ENCODE measurements around the gene SNRK.
A peak's percentile ranks its signal among the peaks of the same experiment; 100 is the strongest.

The SNRK gene

DNA sequence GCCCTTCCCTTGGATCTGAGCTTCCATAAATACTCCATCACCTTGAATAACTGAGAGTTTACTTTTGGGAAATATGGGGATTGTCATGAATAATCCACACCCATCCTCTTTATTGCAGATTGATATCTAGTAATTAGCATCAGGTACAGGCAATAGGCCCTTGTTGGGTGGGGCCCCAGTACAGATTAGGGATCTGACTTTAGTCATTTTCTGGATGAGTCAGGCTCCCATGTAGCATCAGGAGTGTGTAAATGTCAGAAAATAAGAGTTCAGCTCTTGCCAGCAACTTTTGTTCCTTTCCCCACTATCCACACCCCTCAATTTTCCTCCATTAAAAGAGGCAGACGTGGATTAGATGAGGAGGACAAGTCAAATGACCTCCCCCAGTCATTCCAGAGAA is 17.7 kb upstream of the SNRK start:
- no peak for DNase-seq (ENCODE audit: low read depth)

DNA sequence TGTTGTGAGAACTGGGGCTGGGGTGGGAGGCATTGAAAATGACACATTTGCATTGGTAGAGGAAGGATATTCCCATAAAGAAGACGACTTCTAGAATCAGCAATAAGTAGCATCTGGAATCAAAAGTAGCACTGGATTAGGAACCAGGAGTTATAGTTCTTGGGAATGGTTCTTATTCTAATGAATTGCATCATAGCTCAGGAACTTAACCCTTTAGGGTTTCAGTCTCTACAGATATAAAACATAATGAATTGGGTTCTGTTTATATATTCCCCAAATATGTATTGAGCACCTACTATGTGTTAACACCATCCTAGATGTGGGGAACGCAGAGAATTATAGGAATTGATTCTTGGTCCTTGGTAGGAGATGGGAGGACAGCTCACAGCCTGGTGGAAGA is 16.3 kb upstream of the SNRK start:
- no peak for DNase-seq (ENCODE audit: low read depth)

DNA sequence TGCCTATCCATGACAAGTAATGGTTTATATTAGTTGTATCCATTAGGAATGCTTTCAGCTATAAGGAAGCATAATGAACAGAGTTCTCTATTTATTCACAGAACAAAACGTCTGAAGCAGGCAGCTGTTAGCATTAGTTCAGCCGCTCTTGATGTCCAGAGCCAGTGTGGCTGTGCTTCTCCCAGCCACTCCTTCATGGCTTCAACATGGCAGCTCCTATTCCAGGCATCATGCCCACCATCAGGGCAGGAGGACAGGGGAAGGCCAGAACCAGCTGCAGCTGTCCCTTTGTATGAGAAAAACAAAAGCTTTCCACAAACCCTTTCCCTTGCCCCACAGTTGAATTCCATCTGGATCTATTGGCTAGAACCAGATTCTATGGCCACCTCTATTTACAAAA is 12.9 kb upstream of the SNRK start:
- DNase-seq (ENCODE audit: low read depth), result no peak

DNA sequence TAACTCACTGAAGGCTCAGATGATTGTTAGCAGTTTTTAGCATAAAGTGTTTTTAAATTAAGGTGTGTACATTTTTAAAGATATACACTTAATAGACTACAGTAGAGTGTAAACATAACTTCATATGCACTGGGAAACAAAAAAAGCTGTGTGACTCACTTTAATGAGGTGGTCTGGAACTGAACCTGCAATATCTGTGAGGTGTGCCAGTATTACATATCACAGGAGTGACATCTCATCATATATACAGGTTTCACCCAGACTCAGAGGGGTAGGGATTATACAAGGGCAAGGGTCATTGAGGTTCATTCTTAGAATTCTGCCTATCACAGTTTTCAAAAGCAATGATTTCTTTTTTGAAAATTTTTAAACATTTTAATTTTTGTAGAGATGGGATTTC is 7.3 kb upstream of the SNRK start:
- no peak for DNase-seq (ENCODE audit: low read depth)

DNA sequence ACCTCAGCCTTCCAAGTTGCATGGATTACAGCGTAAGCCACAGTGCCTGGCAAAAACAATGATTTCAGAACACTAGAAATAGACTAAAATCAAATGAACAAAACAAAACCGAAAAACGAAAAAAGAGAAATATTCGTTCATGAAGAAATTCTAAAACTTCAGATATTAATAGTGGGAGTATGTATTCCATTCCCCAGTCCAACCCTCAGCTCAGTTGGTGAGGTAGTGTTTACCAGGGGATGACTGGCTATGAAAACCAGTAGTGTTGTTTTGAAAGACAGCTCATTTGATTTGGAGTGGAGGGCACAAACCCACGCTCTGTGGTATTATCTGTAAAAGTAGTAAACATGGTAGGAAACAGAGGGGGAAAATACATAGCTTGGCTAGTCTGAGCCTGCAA is 6.8 kb upstream of the SNRK start:
- no peak for DNase-seq (ENCODE audit: low read depth)

DNA sequence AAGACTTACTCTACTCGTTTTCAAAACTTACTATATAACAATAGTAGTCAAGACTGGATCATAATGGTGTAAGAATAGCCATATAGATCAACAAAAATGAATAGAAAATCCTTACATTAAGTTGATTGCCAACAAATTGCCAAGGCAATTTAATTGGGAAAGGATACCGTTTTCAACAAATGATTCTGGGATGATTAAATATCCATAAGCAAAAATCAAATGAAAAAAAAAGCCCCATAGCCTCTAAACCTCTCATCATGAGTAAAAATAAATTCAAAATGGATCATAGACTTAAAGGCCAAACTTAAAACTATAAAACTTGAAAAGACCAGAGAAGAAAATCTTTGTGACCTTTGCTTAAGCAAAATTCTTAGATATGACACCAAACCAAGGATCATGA is 5.3 kb upstream of the SNRK start:
- DNase-seq (ENCODE audit: low read depth), result no peak

DNA sequence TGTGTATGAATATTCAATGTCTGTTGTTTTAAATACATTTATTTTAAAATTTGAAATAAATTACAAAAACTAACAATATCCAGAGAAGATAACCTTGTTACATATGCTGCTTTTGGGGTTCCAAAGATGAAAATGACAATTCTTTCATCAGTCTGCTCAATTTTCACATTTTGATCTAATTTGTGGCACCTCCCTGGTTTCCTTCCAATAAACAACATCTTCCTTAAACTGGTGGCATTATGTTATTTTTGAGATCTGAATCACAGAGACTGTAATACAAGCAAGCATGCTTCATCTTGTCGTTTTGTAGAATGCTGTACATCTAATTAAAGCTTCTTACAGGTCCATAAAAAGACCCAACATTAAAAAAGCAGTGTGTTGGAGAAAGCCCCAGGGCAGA is 2.2 kb upstream of the SNRK start:
- DNase-seq (ENCODE audit: low read depth), result no peak

DNA sequence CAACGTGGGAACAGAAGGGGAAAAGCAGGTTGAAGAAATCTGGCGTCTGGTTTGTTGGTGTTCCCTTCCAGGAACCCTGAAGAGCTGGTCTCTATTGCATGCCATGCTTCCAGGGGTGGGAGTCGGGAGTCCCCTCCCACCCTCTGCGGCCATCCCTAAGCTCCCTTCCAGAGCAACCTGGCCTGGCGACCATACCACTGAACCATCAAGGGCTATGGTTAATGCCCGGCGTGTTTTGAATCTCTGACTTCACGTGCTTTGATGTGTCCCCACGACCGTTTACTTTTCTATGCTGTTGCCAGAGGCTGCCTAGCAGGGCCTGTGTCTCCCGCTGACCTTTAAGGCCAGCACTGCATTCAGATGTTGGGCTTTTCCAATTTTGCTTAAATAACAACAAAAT is 696 bp upstream of the SNRK start:
- no peak for DNase-seq (ENCODE audit: low read depth)

DNA sequence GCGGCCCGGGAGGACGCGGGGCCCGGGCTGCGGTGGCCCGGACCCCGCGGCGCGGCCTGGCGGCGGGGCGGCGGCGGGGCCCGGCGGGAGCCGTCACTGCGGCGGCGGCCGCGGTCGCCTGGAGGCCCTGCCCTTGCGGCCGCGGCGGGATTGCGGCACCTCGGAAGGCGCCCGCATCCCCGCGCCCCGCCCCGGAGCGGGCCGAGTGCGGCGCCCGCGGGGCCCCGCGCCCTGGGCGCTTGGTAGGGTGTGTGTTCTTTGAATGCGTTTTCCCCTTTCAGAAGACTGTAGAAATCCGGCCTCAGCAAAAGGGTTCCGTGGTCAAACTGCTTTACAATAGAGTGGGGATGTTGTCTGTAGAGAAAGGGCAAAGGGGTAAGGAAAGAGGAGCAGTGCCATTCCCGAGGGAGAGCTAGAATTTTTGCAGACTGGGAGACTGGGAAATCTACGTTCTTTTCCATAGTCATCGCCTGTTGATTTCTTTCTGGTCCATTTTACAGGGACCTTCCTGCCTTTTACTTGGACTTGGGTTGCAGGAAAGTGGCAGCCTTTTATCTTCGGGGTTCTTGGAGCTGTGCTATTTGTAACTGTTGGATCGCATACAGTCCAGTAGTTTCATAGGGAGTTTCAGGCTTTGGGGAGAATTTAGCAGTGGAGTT is 630 bp downstream of the SNRK start:
- no peak for DNase-seq (ENCODE audit: low read depth)

DNA sequence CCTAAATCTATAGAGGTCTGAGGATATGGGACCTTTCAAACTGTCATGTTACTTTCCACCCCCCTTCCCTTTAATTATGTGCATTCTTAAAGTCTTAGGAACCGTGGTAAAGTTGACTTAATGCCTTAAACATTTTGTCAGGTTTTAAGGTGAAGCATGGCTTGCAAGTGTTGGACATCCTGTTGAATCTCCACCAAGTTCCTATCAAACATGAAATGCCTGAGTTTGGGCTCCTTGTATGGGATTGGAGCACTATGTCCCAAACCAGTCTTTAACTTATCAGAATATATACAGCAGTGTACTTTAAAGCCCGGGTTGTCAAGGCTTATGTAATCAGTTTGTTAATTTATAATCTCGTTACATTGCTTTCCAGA is 1.1 kb downstream of the SNRK start:
- no peak for DNase-seq (ENCODE audit: low read depth)

DNA sequence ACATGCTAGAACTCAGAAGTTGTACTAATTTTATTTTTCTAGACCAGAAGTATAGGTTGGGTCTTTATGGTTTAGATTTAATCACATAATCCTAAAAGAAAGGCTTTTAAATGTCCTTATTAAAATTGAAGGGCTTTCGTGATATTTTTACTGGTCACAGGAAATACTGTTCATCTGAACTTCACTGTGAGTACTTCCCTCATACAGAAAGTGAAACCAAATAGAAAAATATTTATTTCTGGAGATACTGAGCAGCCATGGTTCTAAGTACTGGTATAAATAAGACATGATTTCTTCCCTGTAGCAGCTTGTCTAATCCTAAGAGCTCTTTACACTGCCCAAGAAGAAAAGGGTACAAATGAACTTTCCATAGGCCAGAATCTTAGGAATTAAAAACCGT is 2.0 kb downstream of the SNRK start:
- no peak for DNase-seq (ENCODE audit: low read depth)

DNA sequence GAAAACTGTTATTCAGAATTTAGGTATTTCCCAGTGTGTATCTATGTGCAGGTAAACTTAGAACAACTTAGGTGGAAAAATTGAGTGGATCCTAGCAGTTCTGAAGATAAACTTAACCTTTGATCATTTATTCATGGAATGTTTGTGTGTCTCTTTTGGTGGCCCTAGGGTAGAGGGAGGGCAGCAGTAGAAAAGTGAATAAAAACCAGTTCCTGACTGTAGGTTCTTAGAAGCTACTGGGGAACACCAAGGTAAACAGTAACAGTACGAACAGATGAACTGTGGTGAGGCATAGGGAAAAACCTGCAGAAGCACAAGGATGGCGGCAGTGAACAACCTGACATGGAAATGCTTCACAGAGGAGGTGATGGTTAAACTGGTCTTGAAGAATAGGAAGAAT is 2.5 kb downstream of the SNRK start:
- DNase-seq (ENCODE audit: low read depth), result no peak

DNA sequence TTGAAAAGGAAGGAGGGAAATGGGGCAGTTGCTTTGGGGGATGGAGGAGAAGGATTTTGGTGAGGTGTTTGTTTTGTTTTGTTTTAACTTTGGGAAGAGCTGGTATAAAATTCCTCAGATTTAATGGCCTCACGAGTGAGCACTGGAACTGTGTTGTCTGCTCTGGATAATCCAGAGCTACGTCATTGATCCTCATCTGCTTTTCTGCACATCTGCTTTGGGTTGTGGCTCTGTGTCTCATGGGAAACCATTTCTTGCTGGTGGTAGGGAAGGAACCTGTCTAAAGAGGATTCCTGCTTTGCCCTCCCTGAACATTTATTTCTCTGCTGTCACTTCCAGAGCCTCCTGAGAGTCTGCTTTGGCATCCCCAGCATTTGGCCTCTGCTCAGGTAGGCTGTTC is 3.1 kb downstream of the SNRK start:
- no peak for DNase-seq (ENCODE audit: low read depth)

DNA sequence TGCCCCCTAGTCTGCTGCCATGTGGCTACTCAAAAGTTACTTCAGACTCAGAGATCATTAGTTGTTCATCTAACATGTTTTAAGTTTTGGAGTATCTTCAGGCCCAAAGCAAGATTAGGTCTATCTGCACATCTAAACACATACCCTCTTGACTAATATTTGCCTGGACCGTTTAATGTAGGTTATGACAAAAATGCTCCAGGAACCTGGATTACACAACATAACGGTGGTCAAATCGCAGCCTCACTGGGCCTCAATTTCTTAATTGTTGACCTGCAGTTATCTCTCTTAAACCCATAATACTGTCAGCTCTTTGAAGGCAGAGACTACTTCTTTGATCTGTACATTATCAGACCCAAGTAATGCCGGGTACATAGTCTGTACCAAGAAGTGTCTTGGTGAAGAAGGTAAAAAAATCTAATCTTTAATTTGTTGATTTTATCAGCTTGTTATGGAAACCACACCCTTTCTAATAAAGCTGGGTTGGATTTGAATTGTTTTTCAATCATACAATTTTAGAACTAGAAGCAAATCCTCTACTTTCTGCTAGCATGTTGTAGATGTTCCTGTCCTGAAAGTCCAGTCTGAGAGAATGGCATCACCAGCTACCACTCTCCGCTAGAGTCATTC is 3.6 kb downstream of the SNRK start:
- no peak for DNase-seq (ENCODE audit: low read depth)

DNA sequence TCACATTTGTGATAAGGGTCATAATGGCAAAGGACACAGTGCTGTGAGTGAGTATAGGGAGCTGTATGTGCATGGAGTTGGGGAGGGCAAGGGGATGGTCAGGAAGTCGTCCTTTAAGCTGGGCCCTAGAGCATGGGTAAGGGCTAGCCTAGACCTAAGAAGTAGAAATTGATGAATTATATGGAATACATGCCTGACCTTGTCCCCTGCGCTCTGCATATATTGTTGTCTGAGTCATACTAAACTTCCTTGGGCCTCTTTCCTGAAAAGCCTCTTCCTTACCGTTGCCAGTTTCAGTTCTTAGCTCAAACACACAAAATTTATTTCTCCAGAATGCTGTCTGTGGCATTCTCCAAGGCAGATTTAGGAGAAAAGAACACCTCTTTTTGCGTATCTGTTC is 4.6 kb downstream of the SNRK start:
- no peak for DNase-seq (ENCODE audit: low read depth)

DNA sequence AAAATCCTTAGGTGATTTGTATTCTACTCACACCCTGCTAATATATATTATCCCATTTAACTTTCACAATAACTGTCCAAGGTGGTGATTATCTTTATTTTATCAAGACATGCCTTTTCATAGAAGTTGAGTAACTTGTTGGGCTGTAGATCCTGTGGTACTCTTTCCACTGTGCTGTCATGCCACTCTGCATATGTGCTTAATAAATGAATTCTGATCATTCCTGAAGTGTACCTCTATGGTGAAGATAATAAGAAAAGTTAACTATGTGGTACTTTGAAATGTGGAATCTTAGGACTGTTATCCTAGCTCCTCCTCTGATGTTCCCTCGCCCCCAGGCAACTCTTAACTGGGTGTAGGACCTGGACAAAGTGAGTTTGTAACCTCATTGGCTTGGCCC is 5.2 kb downstream of the SNRK start:
- DNase-seq (ENCODE audit: low read depth), result no peak

DNA sequence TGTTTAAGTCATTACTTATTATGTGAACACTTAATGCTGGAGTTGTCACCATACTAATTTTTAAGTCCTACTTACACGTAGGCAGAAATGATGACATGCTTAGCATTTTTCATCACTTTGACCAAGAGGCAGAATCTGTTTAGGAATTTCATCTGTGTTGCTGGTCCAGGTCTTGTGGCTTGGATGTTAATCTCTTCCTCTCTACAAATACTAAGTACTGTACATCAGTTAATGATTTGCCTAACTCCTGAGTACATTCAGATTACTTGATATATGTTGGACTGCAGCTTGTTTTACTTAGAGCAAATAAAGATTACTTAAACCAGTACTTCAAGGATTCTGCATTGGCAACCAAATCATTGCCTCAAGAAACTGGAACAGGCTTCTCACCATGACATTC is 8.6 kb downstream of the SNRK start:
- no peak for DNase-seq (ENCODE audit: low read depth)

DNA sequence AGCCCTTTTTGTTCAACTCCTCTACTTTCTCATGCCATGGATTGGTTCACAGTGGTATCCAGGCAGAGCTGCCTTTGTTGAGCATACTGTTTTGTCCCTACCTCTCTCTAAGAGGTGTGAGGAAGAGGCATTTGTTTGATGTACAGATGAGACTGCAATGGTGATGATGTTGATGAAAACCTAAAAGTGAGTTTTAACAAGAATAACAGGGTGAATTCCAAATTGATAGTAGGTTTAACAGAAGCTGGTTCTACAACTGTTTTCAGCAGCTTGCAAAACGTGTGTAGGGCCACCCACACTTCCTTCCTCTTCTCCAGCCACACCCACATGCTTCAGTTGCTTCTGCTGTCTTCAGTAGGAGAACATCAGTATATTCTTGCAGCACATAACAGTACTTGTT is 10.2 kb downstream of the SNRK start:
- DNase-seq (ENCODE audit: low read depth), result peak; percentile 30

DNA sequence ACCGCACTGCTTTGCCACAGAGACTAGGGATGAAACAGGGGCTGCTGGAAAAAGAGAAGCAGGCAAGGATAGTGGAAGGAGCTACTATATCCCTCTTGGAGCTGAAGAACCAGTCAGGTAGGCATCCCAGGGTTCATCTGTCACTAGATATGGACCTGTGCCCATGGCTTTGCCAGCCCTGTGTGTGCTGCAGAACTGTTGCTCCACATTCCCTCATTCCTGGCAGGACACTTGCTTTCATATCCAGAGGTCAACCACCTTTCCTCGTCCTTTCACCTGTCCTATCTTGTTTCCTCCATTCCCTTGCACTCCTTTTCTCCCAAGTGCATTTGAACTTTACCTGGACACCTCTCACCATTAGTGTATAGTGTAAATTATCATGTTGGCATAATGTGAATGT is 12.0 kb downstream of the SNRK start:
- DNase-seq (ENCODE audit: low read depth), result no peak

DNA sequence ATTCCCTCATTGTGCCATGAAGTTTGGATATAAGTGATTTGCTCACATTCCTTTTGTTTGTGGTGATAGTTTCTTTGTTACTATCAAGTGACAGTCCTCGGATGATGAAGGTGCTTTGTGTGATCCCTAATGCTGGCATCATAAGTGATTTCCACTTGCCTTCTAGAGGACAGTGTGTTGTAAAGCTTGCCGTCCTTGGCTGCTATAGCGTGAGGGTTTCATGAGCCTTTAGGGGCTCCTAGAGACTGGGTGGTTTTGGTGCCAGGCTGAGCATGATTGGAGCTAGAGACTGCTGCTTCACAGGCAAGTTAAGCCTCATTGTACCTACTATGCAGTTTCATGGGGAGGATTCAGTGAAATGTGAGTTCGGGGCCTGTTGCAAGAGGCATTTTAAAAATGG is 12.4 kb downstream of the SNRK start:
- no peak for DNase-seq (ENCODE audit: low read depth)

DNA sequence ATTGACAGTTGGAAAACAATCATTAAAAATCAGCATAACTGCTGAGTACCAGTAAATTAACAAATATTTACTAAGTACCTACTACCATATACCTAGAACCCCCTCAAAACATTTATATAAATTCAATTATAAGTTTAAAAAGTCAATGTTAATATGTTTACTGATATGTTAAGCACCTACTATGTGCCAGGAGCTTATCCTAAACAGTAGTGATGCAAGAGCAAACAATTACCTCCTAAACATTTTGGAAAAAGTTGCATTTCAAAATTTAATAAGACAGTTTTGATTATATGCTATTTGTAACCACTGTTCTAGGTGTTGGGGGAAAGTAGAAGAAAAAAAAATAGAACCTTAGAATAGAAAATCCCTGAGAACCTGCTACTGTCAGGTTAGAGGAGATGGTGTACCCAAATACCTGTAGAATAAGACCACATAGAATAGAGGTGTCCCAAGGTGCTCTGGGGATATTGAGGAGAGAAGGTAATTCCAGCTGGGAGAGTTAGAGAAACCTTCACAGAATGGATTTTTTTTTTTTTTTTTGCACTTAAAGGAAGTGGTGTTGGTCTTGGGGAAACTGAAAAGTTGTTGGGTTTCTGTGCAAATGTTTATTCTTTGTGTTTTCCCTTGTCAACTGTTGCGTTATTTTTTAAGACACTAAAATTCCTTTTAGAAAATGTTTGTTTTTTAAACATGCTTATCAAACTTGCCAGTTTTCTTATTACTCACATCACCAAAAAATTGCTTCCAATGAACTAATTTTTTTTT is 16.0 kb downstream of the SNRK start:
- no peak for DNase-seq (ENCODE audit: low read depth)

DNA sequence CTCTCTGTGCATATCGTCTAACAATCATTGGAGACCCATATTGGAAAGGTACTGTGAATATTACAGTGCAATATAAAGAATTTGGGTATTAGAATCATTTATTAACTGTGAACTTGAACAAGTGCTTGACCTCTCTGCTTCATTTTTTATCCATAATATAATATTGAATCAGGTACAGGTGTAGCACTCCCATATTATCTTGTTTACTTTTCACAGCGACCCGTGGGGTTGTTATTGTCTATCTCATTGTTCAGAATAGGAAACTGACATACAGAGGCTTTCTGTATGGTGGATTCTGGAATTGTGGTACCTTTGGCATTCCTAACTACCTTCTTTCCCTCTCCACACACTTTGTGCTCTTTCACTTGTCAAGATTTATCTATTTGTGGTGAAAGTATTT is 17.8 kb downstream of the SNRK start:
- DNase-seq (ENCODE audit: low read depth), result no peak

DNA sequence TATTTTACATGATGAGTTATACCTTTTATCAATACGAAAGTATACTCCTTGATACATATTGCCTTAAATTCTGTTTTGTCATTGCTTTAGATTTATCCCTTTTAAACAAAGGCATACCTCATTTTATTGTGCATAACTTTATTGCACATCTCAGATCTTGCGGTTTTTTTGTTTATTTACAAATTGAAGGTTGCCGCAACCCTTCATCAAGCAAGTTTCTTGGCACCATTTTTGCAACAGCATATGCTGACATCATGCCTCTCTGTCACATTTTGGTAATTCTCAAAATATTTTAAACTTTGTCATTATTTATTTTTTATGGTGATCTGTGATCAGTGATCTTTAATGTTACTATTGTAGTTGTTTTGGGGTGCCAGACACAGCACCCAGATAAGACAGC is 20.9 kb downstream of the SNRK start:
- no peak for DNase-seq (ENCODE audit: low read depth)

DNA sequence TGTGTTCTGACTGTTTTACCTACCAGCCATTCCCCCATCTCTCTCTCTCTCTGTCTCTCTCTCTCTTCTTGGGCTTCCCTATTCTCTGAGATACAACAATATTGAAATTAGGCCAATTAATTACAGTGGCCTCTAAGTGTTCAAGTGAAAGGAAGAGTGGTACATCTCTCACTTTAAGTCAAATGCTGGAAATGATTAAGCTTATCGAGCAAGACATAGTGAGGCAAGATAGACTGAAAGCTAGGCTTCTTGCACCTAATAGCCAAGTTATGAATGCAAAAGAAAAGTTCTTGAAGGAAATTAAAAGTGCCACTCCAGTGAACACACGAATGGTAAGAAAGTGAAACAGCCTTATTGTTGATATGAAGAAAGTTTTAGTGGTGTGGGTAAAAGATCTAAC is 21.3 kb downstream of the SNRK start:
- no peak for DNase-seq (ENCODE audit: low read depth)

All from activated T-cell treated with anti-CD3 and anti-CD28 coated beads for 24 hours (primary cell).